ENCODE data around the gene TAS2R41. TPM values are rescaled to one million over a fixed set of nuclear protein-coding genes. Genes with fewer than 3 reads are reported as not detected.

Gene TAS2R41
- polyA plus RNA-seq, 1 donor (not counting 4 experiments of a cell fraction or from before 2014, with no cell fraction given), result not detected

DNA sequence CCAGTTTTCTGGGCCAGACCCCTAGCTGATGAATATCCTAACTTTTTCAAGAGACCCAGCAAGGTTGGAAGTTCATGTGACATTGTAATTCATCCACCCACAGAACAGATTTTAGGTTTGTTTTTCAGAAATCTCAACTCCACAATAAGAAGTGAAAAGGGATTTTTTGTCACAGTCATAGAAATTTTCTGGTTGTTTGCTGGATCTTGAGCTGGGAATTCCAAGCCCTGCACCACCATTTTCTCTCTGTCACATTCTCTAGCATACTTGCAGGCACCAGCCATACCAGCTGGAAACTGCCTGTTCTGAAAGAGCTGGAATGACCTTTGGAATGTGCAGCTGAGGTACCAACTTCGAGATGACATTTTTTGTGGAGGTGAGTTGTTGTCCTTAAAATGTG lies 25.9 kb upstream of the TAS2R41 start:
- Histone ChIP-seq H3K4me3 (ENCODE audit: control insufficient read depth in 2 of 3, extremely low read depth in 1 of 3, insufficient read depth in 2 of 3, low read depth in 1 of 3, low read length in 3 of 3) (no peak overlapping the region), H3K27me3 (ENCODE audit: control insufficient read depth, extremely low read depth, insufficient read depth, low read length) (no peaks in the 10 kb centered on the region), H3K9ac (ENCODE audit: control insufficient read depth, extremely low read depth, insufficient read depth, low read length) (no peak overlapping the region), H3K36me3 (ENCODE audit: control insufficient read depth in 2 of 2, extremely low read depth in 1 of 2, insufficient read depth in 2 of 2, low read length in 2 of 2) (no peaks in the 10 kb centered on the region), H3K79me2 (ENCODE audit: control insufficient read depth, insufficient read depth, low read length) (no peaks in the 10 kb centered on the region), H3K27ac (ENCODE audit: control insufficient read depth, insufficient read depth, low read length) (no peak overlapping the region), H3K4me1 (ENCODE audit: control insufficient read depth, extremely low read depth, insufficient read depth, low read length) (no peaks in the 10 kb centered on the region), H2AFZ (ENCODE audit: control insufficient read depth, low read length) (no peak overlapping the region), H3K9me3 (ENCODE audit: control insufficient read depth, low read depth, low read length) (no peaks in the 10 kb centered on the region), H3K9me1 (ENCODE audit: control insufficient read depth, extremely low read depth, insufficient read depth, low read length) (no peaks in the 10 kb centered on the region), H4K20me1 (ENCODE audit: control insufficient read depth, extremely low read depth, insufficient read depth, low read length) (no peaks in the 10 kb centered on the region), H3K4me2 (ENCODE audit: control insufficient read depth, extremely low read depth, insufficient read depth, low read depth, low read length) (no peak overlapping the region)
- dilution Hi-C loops (cut with MboI; ENCODE audit: extremely low pct_ligation_motif_present, low sequenced_read_pairs), result no loop called here
- DNase-seq (ENCODE audit: low read depth, low spot score) (no peak), FAIRE-seq (no peak)
- no peak for TF ChIP-seq EZH2 (IDR thresholded peaks at IDR 0.05; ENCODE audit: low read length)
- TF ChIP-seq, protein P1, sequence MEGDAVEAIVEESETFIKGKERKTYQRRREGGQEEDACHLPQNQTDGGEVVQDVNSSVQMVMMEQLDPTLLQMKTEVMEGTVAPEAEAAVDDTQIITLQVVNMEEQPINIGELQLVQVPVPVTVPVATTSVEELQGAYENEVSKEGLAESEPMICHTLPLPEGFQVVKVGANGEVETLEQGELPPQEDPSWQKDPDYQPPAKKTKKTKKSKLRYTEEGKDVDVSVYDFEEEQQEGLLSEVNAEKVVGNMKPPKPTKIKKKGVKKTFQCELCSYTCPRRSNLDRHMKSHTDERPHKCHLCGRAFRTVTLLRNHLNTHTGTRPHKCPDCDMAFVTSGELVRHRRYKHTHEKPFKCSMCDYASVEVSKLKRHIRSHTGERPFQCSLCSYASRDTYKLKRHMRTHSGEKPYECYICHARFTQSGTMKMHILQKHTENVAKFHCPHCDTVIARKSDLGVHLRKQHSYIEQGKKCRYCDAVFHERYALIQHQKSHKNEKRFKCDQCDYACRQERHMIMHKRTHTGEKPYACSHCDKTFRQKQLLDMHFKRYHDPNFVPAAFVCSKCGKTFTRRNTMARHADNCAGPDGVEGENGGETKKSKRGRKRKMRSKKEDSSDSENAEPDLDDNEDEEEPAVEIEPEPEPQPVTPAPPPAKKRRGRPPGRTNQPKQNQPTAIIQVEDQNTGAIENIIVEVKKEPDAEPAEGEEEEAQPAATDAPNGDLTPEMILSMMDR (optimal IDR thresholded peaks at IDR 0.05 in 1 of 3, IDR thresholded peaks at IDR 0.05 in 1 of 3, conservative IDR thresholded peaks at IDR 0.05 in 1 of 3; ENCODE audit: extremely low read depth in 1 of 3, insufficient read depth in 2 of 3, low read length in 3 of 3), result no peak

DNA sequence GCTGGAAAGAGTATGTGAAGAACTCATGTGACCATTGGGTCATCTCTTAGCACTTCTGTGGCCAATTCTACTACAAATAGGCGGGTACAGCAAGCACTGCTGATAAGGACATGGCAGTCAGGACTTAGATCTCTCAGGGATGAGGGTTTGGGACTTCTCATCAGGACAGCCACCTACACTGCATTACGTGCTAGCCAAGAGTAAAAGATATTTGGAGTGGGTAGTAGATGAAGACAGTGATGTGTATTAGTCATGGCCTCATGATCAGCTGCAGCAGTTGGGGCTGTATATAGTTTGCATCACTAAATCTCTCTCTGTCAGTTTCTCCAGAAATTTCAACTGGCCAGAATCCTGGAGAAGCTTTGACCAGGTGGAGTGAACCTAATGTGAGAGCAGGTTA lies 25.2 kb upstream of the TAS2R41 start:
- Histone ChIP-seq H3K4me3 (ENCODE audit: control insufficient read depth in 2 of 3, extremely low read depth in 1 of 3, insufficient read depth in 2 of 3, low read depth in 1 of 3, low read length in 3 of 3) (no peak overlapping the region), H3K9ac (ENCODE audit: control insufficient read depth, extremely low read depth, insufficient read depth, low read length) (no peak overlapping the region), H3K36me3 (ENCODE audit: control insufficient read depth in 2 of 2, extremely low read depth in 1 of 2, insufficient read depth in 2 of 2, low read length in 2 of 2) (no peaks in the 10 kb centered on the region), H3K4me1 (ENCODE audit: control insufficient read depth, extremely low read depth, insufficient read depth, low read length) (peaks cover 6% of the 10 kb centered on the region), H4K20me1 (ENCODE audit: control insufficient read depth, extremely low read depth, insufficient read depth, low read length) (no peaks in the 10 kb centered on the region), H2AFZ (ENCODE audit: control insufficient read depth, low read length) (no peak overlapping the region), H3K27me3 (ENCODE audit: control insufficient read depth, extremely low read depth, insufficient read depth, low read length) (no peaks in the 10 kb centered on the region), H3K9me1 (ENCODE audit: control insufficient read depth, extremely low read depth, insufficient read depth, low read length) (no peaks in the 10 kb centered on the region), H3K9me3 (ENCODE audit: control insufficient read depth, low read depth, low read length) (no peaks in the 10 kb centered on the region), H3K79me2 (ENCODE audit: control insufficient read depth, insufficient read depth, low read length) (no peaks in the 10 kb centered on the region), H3K27ac (ENCODE audit: control insufficient read depth, insufficient read depth, low read length) (no peak overlapping the region), H3K4me2 (ENCODE audit: control insufficient read depth, extremely low read depth, insufficient read depth, low read depth, low read length) (no peak overlapping the region)
- dilution Hi-C loops (cut with MboI; ENCODE audit: extremely low pct_ligation_motif_present, low sequenced_read_pairs), result no loop called here
- DNase-seq (ENCODE audit: low read depth, low spot score) (no peak), FAIRE-seq (no peak)
- TF ChIP-seq EZH2 (IDR thresholded peaks at IDR 0.05; ENCODE audit: low read length), result no peak
- TF ChIP-seq, protein P1 (optimal IDR thresholded peaks at IDR 0.05 in 1 of 3, IDR thresholded peaks at IDR 0.05 in 1 of 3, conservative IDR thresholded peaks at IDR 0.05 in 1 of 3; ENCODE audit: extremely low read depth in 1 of 3, insufficient read depth in 2 of 3, low read length in 3 of 3), result no peak
